Measurements from ENCODE around the gene MAMSTR. TPM values are rescaled to one million over a fixed set of nuclear protein-coding genes. Genes with fewer than 3 reads are reported as not detected.

The MAMSTR gene
- total and polyA plus RNA-seq, 9 donors = 1.3 to 17.1 (median 10.7) TPM

- H3K9me3 ChIP-seq = no peaks in the 10 kb centered on the region
- intact Hi-C loops (cut with DNase I) = no loop called here
- DNase-seq = no peak
- peaks cover 2% of the 10 kb centered on the region for H3K4me1 ChIP-seq (ENCODE audit: insufficient read depth)
- no peak overlapping the region for H3K27ac ChIP-seq
- WGBS, 3 donors = 85 to 90% (median 86%) methylated on average over 14 of the region's 14 CpGs
- H3K36me3 ChIP-seq = no peaks in the 10 kb centered on the region
- no peak overlapping the region for H3K4me3 ChIP-seq
- H3K27me3 ChIP-seq = no peaks in the 10 kb centered on the region
- TF ChIP-seq POLR2A (IDR thresholded peaks at IDR 0.05) (no peak), CTCF (IDR thresholded peaks at IDR 0.05) (no peak), EP300 (IDR thresholded peaks at IDR 0.05) (no peak)
These were observed 38.2 kb upstream of the MAMSTR start for GRCh38 chr19:48757741-48758144.

- intact Hi-C loops (cut with DNase I) = no loop called here
- WGBS, 3 donors = 85 to 90% (median 87%) methylated on average over 12 of the region's 12 CpGs
These were observed 37.7 kb upstream of the MAMSTR start for GRCh38 chr19:48757089-48757675.

GRCh38 chr19:48756686-48757085 lies 37.2 kb upstream of the MAMSTR start:
- TF ChIP-seq POLR2A (IDR thresholded peaks at IDR 0.05) = no peak
- no peak for TF ChIP-seq EP300 (IDR thresholded peaks at IDR 0.05)
- TF ChIP-seq CTCF (IDR thresholded peaks at IDR 0.05) = no peak
- intact Hi-C loops (cut with DNase I) = no loop called here
- WGBS, 3 donors = 74 to 78% (median 75%) methylated on average over 9 of the region's 9 CpGs
- Histone ChIP-seq H3K4me1 (ENCODE audit: insufficient read depth) (peaks cover 2% of the 10 kb centered on the region), H3K4me3 (no peak overlapping the region), H3K27me3 (no peaks in the 10 kb centered on the region), H3K36me3 (no peaks in the 10 kb centered on the region), H3K27ac (no peak overlapping the region), H3K9me3 (no peaks in the 10 kb centered on the region)
- no peak for DNase-seq

More at GRCh38 chr19:48757089-48757675, 37.7 kb upstream of the MAMSTR start:
- Histone ChIP-seq H3K4me1 (ENCODE audit: insufficient read depth) (peaks cover 2% of the 10 kb centered on the region), H3K27me3 (no peaks in the 10 kb centered on the region), H3K9me3 (no peaks in the 10 kb centered on the region), H3K27ac (no peak overlapping the region), H3K36me3 (no peaks in the 10 kb centered on the region), H3K4me3 (no peak overlapping the region)
- no peak for DNase-seq
- no peak for TF ChIP-seq EP300 (IDR thresholded peaks at IDR 0.05)
- no peak for TF ChIP-seq POLR2A (IDR thresholded peaks at IDR 0.05)
- no peak for TF ChIP-seq CTCF (IDR thresholded peaks at IDR 0.05)

GRCh38 chr19:48756212-48756611 lies 36.7 kb upstream of the MAMSTR start:
- TF ChIP-seq CTCF (IDR thresholded peaks at IDR 0.05) (no peak), POLR2A (IDR thresholded peaks at IDR 0.05) (no peak), EP300 (IDR thresholded peaks at IDR 0.05) (no peak)
- DNase-seq = no peak
- intact Hi-C loops (cut with DNase I) = no loop called here
- no peak overlapping the region for H3K27ac ChIP-seq
- peaks cover 2% of the 10 kb centered on the region for H3K4me1 ChIP-seq (ENCODE audit: insufficient read depth)
- WGBS, 3 donors = 82 to 89% (median 84%) methylated on average over 11 of the region's 11 CpGs
- no peaks in the 10 kb centered on the region for H3K9me3 ChIP-seq
- no peaks in the 10 kb centered on the region for H3K27me3 ChIP-seq
- H3K36me3 ChIP-seq = no peaks in the 10 kb centered on the region
- H3K4me3 ChIP-seq = no peak overlapping the region

Data from ovary (tissue), 9 donors.